Epithelial cell of esophagus (primary cell): Measurements from ENCODE around the gene ZBED1.
"Not testable (repeated sequence)": the region's sequence is repeated elsewhere in the genome, so short reads cannot be mapped to it uniquely, and the experiment has no call there.

Experiments used
- DNase-seq: peaks from one replicate; pipeline ENCODE4 v3.0.0; 2010; ENCODE audit warnings: low read depth
- H3K4me3 ChIP-seq: 2 replicates; pipeline ENCODE4 v1.5.1; 2011; ENCODE audit warnings: mild to moderate bottlenecking, low read length, control low read depth
- TF ChIP-seq, protein P1 (sequence below): IDR thresholded peaks from 2 replicates; pipeline ENCODE4 v1.5.1; 2011; ENCODE audit warnings: low read depth, mild to moderate bottlenecking, low read length, control low read depth, inconsistent platforms; ENCODE audit not compliant: insufficient read depth; ENCODE audit errors: missing control alignments

ZBED1 gene

DNA sequence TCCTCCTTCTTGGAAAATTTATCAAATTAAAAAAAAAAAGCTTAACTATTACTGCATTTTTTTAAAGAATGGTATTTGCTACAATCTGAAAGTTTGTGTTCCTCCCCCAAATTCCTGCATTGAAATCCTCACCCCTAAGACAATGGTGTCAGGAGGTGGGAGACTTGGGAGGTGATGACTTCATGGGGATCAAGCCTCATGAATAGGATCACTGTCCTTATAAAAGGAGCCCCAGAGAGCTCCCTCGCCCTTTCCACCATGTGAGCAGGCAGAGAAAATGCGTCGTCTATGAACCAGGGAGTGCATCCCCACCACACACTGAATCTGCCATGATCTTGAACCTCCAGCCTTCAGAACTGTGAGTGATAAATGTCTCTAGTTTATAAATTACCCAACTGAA lies 38.0 kb downstream of the ZBED1 start:
- no peak for DNase-seq
- TF ChIP-seq, protein P1, sequence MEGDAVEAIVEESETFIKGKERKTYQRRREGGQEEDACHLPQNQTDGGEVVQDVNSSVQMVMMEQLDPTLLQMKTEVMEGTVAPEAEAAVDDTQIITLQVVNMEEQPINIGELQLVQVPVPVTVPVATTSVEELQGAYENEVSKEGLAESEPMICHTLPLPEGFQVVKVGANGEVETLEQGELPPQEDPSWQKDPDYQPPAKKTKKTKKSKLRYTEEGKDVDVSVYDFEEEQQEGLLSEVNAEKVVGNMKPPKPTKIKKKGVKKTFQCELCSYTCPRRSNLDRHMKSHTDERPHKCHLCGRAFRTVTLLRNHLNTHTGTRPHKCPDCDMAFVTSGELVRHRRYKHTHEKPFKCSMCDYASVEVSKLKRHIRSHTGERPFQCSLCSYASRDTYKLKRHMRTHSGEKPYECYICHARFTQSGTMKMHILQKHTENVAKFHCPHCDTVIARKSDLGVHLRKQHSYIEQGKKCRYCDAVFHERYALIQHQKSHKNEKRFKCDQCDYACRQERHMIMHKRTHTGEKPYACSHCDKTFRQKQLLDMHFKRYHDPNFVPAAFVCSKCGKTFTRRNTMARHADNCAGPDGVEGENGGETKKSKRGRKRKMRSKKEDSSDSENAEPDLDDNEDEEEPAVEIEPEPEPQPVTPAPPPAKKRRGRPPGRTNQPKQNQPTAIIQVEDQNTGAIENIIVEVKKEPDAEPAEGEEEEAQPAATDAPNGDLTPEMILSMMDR = no peak

DNA sequence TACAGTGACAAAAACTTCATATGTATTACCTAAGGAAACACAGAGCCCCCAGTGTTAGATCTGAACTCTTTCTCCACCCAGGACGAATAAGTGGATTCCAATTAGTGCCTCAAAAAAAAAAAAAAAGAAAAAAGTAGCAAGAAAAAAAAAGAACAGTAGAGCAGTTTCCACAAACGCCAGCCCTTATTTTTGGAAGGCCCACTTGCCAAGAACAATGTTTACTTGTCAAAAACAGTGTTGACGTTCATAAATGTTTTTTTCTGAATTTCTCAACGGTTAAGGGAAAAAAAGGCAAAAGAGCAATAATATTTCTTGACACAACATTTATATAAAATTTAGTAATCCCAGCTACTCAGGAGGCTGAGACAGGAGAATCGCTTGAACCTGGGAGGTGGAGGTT lies 38.7 kb downstream of the ZBED1 start:
- DNase-seq = no peak
- TF ChIP-seq, protein P1 = no peak
- no peak overlapping the region for H3K4me3 ChIP-seq

More for the DNA sequence above, 38.0 kb downstream of the ZBED1 start:
- no peak overlapping the region for H3K4me3 ChIP-seq

DNA sequence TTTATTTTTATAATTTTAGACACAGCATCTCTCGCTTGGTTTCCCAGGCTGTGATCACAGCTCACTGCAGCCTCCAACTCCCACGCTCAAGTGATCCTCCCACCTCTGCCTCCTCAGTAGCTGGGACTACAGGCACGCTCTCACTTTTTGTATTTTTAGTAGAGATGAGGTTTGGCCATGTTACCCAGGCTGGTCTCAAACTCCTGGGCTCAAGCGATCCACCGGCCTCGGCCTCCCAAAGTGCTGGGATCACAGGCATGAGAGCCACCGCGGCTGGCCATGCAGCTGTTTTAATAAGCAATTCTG lies 39.1 kb downstream of the ZBED1 start:
- H3K4me3 ChIP-seq = no peak overlapping the region
- TF ChIP-seq, protein P1 = no peak
- DNase-seq = no peak

DNA sequence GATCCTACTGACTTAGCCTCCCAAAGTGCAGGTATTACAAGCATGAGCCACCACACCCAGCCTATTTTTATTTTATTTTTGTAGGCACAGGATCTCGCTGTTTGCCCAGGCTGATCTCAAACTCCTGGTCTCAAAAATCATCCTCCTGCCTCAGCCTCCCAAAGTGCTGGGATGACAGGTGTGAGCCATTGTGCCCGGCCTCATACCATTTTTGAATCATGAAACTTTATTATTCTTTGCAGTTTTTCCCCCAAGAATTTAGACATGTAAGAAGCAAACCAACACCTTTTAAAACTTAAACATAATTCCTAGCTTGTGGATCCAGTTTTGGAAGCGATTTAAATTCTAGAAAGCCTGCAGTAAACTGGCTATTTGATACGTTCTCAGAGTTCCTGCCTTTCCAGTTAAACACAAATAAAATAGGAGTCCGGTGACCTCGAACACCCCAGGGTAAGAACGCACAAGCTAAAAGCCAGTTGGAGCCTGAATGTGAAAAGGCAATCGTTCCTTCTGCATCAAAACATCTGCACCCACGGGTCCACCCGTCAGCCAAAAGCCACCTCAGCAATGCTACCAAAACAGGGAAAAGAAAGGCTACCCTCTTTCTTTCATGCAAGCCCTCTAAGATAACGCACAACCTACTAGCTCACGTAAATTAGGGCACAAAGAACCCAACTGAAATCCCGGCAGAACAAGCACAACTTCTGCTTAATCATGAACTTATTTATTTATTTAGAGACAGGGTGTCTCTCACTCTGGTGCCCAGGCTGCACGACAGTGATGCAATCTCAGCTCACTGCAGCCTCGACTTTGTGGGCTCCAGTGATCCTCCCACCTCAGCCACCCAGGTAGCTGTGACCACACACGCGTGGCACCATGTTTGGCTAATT lies 39.7 kb downstream of the ZBED1 start:
- not testable (repeated sequence) for DNase-seq, H3K4me3 ChIP-seq

DNA sequence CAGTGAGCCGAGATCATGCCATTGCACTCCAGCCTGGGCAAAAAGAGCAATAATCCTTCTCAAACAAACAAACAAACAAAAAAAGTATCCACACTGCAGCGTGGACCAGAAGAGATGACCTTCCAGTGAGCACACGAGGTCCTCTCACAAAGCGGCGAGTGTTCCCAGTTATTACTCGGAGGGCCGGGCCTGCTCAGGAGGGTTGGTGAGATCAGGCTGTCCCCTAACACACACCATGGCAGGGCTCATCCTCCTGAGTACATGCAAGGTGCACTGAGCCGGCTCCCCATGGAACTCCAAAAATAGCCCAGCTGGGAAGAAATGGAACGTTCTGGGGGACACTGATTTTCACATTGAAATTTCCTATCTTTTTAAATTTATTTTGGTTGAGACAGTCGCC lies 40.7 kb downstream of the ZBED1 start:
- H3K4me3 ChIP-seq, DNase-seq: not testable (repeated sequence)

DNA sequence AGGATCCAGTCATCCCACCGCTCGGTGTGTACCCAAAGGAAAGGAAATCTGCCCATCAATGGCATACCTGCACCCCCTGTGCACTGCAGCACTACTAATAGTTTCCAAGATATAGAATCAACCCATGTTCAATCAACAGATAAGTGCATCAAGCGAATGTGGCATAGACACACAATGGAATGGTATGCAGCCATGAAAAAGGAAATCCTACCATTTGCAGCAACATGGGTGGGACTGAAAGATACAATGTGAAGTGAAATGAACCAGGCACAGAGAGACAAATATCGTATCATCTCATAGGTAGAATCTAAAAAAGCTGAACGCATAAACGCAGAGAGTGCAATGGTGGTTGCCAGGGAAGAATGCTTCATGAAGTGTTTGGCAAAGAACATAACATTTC lies 42.5 kb downstream of the ZBED1 start:
- no peak overlapping the region for H3K4me3 ChIP-seq
- TF ChIP-seq, protein P1 = no peak
- no peak for DNase-seq

DNA sequence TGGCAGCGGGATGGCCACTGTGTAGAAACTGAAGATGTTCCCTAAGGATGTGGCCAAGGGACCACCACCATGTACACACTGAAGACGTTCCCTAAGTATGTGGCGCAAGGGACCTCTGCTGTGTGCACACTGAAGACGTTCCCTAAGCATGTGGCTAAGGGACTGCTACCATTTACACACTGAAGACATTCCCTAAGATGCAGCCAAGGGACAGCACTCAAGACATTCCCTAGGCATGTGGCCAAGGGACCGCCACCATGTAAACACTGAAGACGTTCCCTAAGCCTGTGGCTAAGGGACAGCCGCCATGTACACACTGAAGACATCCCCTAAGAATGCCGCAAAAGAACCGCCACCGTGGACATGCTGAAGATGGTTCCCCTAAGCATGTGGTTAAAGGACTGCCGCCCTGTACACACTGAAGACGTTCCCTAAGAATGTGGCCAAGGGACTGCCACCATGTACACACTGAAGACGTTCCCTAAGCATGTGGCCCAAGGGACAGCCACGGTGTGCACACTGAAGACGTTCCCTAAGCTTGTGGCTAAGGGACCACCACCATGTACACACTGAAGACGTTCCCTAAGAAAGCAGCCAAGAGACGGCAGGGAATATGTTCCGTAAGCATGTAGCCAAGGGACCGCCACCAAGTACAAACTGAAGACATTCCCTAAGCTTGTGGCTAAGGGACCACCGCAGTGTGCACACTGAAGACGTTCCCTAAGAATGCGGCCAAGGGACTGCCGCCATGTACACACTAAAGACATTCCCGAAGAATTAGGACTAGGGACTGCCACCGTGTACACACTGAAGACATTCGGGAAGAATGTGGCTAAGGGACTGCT lies 43.3 kb downstream of the ZBED1 start:
- H3K4me3 ChIP-seq = no peak overlapping the region
- TF ChIP-seq, protein P1 = no peak
- DNase-seq = no peak

DNA sequence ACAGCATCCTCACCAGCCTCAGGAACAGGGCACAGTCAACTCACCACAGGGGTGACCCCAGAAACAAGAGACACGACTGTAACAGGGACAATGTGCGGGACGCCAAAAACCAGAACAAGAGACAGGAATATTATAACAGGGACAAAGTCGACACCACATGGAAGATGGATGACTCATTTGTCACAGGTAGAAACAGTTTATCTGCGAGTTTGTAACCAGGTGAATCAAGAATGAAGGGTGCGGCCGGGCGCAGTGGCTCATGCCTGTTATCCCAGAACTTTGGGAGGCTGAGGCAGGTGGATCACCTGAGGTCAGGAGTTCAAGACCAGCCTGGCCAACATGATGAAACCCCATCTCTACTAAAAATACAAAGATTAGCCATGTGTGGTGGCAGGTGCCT lies 44.7 kb downstream of the ZBED1 start:
- peak; percentile 15 for DNase-seq
- not testable (repeated sequence) for H3K4me3 ChIP-seq

DNA sequence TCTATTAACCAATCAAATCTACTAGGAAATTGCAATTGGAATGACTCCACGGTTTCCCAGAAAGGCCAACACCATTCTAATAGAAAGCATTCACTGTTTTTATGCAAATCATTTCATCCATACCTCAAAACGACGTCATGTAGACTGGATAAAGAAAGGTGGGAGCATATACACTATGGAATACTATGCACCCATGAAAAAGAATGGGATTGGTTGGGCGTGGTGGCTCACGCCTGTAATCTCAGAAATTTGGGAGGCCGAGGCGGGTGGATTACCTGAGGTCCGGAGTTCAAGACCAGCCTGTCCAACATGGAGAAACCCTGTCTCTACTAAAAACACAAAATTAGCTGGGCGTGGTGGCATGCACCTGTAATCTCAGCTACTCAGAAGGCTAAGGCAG lies 46.2 kb downstream of the ZBED1 start:
- H3K4me3 ChIP-seq = not testable (repeated sequence)

More for the DNA sequence above, 46.2 kb downstream of the ZBED1 start:
- not testable (repeated sequence) for DNase-seq
